Measurements from ENCODE around the gene OR11H6.
"Not testable (repeated sequence)": the region's sequence is repeated elsewhere in the genome, so short reads cannot be mapped to it uniquely, and the experiment has no call there.

Gene OR11H6

GRCh38 chr14:20223410-20223809 is at the start of gene OR11H6:
TSS of gene OR11H6 (plus strand) at chr14:20223710. CDS start at chr14:20223710, 0 bp downstream.
- DNase-seq, result no peak

- not testable (repeated sequence) for DNase-seq
Observed at GRCh38 chr14:20174205-20174604, 49.3 kb upstream of the OR11H6 start.

GRCh38 chr14:20176330-20176729 is 47.2 kb upstream of the OR11H6 start:
- DNase-seq, result no peak

GRCh38 chr14:20177433-20177974 is 46.0 kb upstream of the OR11H6 start:
- no peak for DNase-seq

GRCh38 chr14:20179218-20179617 is 44.3 kb upstream of the OR11H6 start:
- DNase-seq, result no peak

GRCh38 chr14:20179880-20180279 is 43.6 kb upstream of the OR11H6 start:
- no peak for DNase-seq

- no peak for DNase-seq
Observed at GRCh38 chr14:20180486-20180885, 43.0 kb upstream of the OR11H6 start.

- no peak for DNase-seq
Observed at GRCh38 chr14:20184181-20184580, 39.3 kb upstream of the OR11H6 start.

GRCh38 chr14:20190596-20190995 is 32.9 kb upstream of the OR11H6 start, which contains the start of gene OR11G2:
TSS of gene OR11G2 (plus strand) at chr14:20190896. CDS start at chr14:20197438, 6,542 bp downstream.
- DNase-seq, result no peak

- no peak for DNase-seq
Observed at GRCh38 chr14:20191396-20191795, 32.1 kb upstream of the OR11H6 start.

GRCh38 chr14:20194101-20194500 is 29.4 kb upstream of the OR11H6 start:
- DNase-seq, result no peak

GRCh38 chr14:20195170-20195569 is 28.3 kb upstream of the OR11H6 start:
- not testable (repeated sequence) for DNase-seq

GRCh38 chr14:20195911-20196310 is 27.6 kb upstream of the OR11H6 start:
- DNase-seq, result no peak

GRCh38 chr14:20197459-20197858 is 26.1 kb upstream of the OR11H6 start:
- no peak for DNase-seq

GRCh38 chr14:20198991-20199390 is 24.5 kb upstream of the OR11H6 start:
- DNase-seq, result no peak

GRCh38 chr14:20204721-20205120 is 18.8 kb upstream of the OR11H6 start:
- no peak for DNase-seq

- DNase-seq, result no peak
Observed at GRCh38 chr14:20209595-20209994, 13.9 kb upstream of the OR11H6 start.

- not testable (repeated sequence) for DNase-seq
Observed at GRCh38 chr14:20212406-20212805, 11.1 kb upstream of the OR11H6 start.

GRCh38 chr14:20215196-20215595 is 8.3 kb upstream of the OR11H6 start:
- no peak for DNase-seq

GRCh38 chr14:20219033-20219432 is 4.5 kb upstream of the OR11H6 start:
- no peak for DNase-seq

- DNase-seq, result no peak
Observed at GRCh38 chr14:20228681-20229080, 5.2 kb downstream of the OR11H6 start, which contains the start of gene OR11H7. TSS of gene OR11H7 (plus strand) at chr14:20228981.

- not testable (repeated sequence) for DNase-seq
Observed at GRCh38 chr14:20235415-20235814, 11.9 kb downstream of the OR11H6 start.

GRCh38 chr14:20247646-20248246 is 24.2 kb downstream of the OR11H6 start:
- no peak for DNase-seq

- peak; percentile 86 for DNase-seq
Observed at GRCh38 chr14:20262642-20263128, 39.2 kb downstream of the OR11H6 start.

GRCh38 chr14:20264361-20264760 is 40.9 kb downstream of the OR11H6 start:
- DNase-seq, result not testable (repeated sequence)

All from HCEC 1CT (cell line).